Adipose tissue (tissue), 3 donors: Measurements from ENCODE around the gene KCND2. TPM values are rescaled to one million over a fixed set of nuclear protein-coding genes. Genes with fewer than 3 reads are reported as not detected.

Experiments
- H3K27ac ChIP-seq: one replicate; pipeline ENCODE4 v1.5.1; 2013; ENCODE audit warnings: low read depth, low read length
- WGBS, 3 donors: extraction: QIAGEN DNeasy Blood & Tissue Kit; methylation state at CpG; one replicate each; pipeline ENCODE4 v1.1.7; 2013; 5-methylcytosine and 5-hydroxymethylcytosine counted together
- polyA plus RNA-seq, 3 donors: library from polyadenylated mRNA; stranded (reverse); fragments of 200-250 nt; gene quantifications; one replicate each; pipeline ENCODE4 v1.2.3, GENCODE V29; 2013
- donor health status: healthy with polysubstance abuse.
- donor health status: Bipolar disorder and iron deficiency.
- donor health status: healthy.

Gene KCND2
- polyA plus RNA-seq, 3 donors = 0.05 to 0.67 (median 0.46) TPM

DNA sequence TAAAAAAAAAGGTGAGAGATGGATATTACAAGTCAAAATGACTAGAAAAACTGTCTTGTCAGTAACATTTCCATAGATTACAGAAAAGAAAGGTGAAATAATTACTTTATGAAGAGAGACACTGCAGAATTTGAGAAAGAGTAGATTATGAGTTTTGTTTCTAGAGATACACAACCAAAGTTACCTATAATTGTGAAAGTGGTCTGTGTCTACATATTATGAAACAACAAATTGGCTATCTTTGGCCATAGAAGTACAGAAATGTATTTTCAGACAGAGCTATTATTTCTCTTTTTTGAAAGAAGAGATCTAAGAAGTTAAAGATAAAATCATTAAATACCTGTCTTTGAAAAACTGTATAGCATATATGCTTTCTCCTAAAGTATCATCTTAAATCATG lies 30.1 kb downstream of the KCND2 start:
- H3K27ac ChIP-seq = no peak overlapping the region

- H3K27ac ChIP-seq = no peak overlapping the region
- WGBS, 3 donors = 74 to 88% (median 86%) methylated on average over 6 of the region's 6 CpGs
Measured at GRCh38 chr7:120304674-120305073, 31.7 kb downstream of the KCND2 start.

GRCh38 chr7:120307991-120308545 lies 35.1 kb downstream of the KCND2 start:
- 47 to 63% (median 60%) methylated on average over 4 of the region's 4 CpGs for WGBS, 3 donors
- H3K27ac ChIP-seq = no peak overlapping the region

- WGBS, 3 donors = 55 to 66% (median 58%) methylated on average over 2 of the region's 2 CpGs
- no peak overlapping the region for H3K27ac ChIP-seq
Measured at GRCh38 chr7:120311028-120311788, 38.2 kb downstream of the KCND2 start.

DNA sequence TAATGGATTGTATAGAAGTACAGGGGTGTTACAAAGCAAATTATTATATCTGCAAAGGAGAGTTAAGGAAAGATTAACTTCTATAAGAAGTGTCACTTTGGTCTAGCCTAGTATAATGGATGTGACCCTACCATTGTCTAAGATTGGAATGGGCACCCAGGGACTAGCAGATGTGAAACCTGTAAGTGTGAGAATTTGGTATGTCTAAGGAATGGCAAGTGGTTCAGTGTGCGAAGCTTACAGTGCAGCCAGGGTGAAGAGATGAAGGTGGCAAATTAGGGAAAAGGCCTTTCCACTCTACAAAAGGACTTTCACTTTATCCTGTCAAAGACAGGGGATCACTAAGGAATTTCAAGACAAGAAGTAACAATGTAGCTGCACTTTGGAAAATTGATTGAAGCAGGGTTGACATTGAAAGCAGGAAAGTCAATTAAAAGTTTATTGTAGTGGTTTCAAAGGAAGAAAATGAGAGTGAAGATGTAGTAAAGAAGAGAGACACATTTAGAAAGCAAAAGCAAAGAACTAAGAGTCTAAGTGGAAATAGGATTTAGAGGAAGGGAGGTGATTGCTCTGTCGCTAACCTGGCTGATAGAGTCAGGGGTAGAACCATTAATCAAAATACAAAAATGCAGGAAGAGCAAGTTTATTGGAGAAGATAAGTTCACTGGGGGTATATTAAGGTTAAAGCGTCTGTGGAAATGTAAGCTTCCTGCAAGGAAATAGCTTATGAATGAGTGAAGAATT lies 47.4 kb downstream of the KCND2 start:
- 56 to 61% (median 58%) methylated on average over 3 of the region's 3 CpGs for WGBS, 3 donors
- no peak overlapping the region for H3K27ac ChIP-seq

DNA sequence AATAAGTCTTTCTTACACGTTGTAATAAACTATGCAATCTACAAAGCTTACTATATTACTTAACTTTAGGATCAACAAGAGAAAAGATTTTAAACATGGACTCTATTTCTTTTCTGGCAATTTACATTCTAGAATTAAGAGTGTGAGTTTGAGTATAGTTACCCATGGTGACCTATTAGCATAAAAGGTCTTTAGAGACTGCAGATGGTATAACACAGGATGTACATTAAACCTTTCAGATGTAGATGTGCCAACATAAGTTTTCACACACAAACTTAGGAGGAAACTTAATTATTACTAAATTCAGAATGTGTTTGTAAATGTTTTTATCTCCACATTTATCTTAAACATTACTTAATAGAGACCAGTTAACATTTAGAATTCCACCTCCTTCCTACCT lies 54.1 kb downstream of the KCND2 start:
- WGBS, 3 donors = 67 to 85% (median 74%) methylated on average over 1 of the region's 1 CpG

GRCh38 chr7:120332433-120332832 lies 59.5 kb downstream of the KCND2 start:
- no peak overlapping the region for H3K27ac ChIP-seq
- 74 to 85% (median 79%) methylated on average over 2 of the region's 2 CpGs for WGBS, 3 donors

More for the DNA sequence above, 54.1 kb downstream of the KCND2 start:
- no peak overlapping the region for H3K27ac ChIP-seq

DNA sequence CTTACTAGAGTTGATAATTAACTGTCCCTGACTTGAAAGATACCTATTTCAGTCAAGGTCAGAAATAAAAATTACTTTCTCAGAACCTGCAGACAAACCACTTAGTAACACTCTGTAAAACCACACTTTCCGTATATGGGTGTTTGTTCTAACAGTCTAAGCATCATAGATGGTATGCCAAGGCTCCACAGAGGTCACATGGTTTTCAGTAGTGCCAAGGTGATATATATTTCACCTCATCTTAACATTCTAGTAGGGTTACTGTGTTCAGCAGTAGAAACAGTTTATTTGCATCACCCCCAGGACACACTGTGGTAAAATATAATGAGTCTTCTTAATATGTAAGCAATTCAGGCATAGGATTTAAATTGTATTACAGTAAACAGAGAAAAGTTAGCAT lies 61.5 kb downstream of the KCND2 start:
- H3K27ac ChIP-seq = no peak overlapping the region
- WGBS, 3 donors = 47 to 84% (median 67%) methylated on average over 1 of the region's 1 CpG

DNA sequence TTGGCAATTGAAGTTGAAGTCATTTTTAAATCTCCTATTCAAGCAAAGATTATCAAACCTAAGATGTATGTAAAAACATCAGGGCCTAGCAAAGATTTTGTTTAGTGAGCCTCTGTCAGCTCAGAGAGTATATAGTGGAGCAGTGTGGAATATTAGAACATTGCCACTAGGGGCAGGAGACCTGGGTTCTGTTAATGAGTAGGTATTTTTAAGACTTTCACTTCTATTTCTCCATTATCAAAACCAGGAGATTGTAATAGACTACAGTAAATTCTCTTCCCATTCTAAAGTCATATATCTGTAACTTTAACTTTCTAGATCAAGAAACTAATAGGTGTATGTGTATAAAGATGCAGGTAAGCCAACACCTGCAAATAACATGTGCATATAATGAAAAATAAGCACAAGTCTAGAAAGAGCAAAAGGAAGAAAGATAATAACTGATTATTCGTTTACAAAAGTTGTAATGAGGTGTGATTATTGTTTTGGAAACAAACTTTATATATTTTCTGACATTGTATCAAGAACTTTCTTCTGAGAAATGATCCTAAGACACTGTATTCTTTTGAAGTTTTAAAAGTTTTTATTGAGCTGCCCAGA lies 64.4 kb downstream of the KCND2 start:
- no peak overlapping the region for H3K27ac ChIP-seq
- WGBS, 3 donors = 33 to 56% (median 56%) methylated on average over 1 of the region's 1 CpG

DNA sequence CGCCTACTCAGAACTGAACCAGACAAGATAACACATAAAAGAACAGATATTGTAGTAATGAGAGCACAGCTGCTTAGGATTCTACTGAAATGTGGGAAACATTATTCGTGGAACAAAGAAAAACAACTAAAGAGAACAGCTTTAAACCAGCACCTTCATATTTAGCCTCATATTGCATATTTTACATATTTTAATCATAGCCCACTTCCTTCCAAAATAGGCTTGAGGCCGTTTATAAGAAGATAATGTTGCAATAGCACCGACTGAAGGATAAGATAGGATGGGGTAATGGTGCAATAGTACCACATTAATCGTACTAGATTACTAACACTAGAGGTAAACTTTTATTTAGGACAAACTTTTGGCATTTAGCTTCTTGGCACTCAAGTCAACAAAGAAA lies 71.3 kb downstream of the KCND2 start:
- no peak overlapping the region for H3K27ac ChIP-seq
- 50 to 68% (median 56%) methylated on average over 5 of the region's 5 CpGs for WGBS, 3 donors

- no peak overlapping the region for H3K27ac ChIP-seq
- WGBS, 3 donors = 80 to 85% (median 85%) methylated on average over 3 of the region's 3 CpGs
Measured at GRCh38 chr7:120353171-120353570, 80.2 kb downstream of the KCND2 start.

- H3K27ac ChIP-seq = no peak overlapping the region
Measured at GRCh38 chr7:120360918-120361317, 87.9 kb downstream of the KCND2 start.

- no peak overlapping the region for H3K27ac ChIP-seq
Measured at GRCh38 chr7:120363414-120363813, 90.4 kb downstream of the KCND2 start.

DNA sequence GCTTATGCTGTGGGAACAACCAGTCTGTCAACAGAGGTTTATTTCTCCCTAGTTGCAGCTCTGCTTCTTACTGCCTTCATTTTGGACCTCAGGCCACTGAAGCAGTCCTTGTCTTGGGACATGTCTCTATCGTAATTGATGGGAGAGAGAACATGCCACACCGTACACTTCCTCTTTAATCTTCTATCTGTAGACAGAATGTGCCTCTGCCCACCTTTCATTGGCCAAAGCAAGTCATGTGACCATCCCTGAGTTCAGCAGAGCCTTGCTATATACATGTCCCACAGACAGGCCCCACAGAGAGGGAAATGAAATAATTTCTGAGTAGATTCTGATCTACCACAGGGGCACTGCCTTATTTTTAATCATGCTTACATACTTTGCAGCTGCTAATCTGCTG lies 98.0 kb downstream of the KCND2 start:
- H3K27ac ChIP-seq = no peak overlapping the region
- 66 to 81% (median 79%) methylated on average over 2 of the region's 2 CpGs for WGBS, 3 donors

DNA sequence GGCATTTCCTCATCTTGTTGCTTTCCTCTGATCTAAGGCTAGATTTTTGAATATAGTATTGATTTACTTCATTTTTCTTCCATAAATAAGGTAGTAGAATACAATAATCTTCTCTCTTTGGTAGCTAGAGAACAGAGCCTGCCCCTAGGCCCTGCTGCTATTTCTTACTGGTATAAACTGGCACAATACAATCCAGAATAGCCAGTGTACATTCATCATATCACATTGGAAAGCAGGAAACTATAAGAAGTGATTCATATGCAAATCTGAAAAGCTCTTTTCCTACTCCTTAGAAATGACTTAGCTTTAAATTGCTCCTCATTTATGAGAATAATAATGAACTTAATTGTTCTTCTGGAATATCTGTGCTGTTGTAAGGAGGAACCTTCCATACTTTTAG lies 100.2 kb downstream of the KCND2 start:
- H3K27ac ChIP-seq = no peak overlapping the region

DNA sequence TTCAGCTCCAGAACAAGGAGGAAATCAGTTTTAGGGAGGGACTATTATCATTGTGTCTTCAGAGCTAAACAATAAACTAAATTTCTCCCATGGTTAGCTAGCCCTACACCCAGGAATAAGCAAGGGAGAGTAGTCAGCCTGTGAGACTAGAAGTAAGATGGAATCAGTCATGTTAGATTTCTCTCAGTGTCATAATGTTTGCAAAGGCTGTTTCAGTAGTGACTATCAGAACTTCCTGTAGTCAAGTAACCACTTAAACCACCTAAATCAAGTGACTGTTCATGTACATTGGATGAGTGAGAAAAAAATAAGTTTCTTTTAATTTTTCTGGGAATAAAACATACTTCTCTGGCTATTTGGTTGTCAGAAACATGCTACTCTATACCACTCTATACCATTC lies 121.6 kb downstream of the KCND2 start:
- no peak overlapping the region for H3K27ac ChIP-seq

DNA sequence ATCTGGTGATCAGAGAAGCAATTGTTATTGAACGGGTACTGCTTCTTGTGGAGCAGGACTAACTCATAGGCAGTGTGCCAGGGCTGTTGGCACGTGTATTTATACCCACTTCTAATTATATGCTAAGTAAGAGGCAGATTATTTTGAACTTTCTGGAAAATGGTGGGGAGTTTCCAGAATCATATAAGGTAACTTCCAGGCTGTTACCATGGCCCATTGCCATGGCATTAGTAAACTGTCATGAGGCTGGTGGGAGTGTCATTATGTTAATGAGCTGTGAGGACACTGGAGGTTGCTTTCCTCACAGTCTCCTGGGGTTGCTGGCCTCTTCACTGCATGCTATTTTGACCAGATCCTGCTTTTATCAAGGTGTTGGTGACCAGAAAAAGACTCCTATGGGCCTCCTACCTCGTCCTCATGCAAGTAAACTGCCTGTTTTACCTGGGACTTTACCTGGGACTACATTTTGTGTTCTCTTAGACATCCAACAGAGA lies 122.6 kb downstream of the KCND2 start:
- no peak overlapping the region for H3K27ac ChIP-seq
- WGBS, 3 donors = 69% methylated on average over 3 of the region's 3 CpGs

GRCh38 chr7:120398284-120399000 lies 125.5 kb downstream of the KCND2 start:
- WGBS, 3 donors = 75 to 87% (median 80%) methylated on average over 3 of the region's 3 CpGs
- no peak overlapping the region for H3K27ac ChIP-seq
